ENCODE measurements around the gene FAR2.

DNA sequence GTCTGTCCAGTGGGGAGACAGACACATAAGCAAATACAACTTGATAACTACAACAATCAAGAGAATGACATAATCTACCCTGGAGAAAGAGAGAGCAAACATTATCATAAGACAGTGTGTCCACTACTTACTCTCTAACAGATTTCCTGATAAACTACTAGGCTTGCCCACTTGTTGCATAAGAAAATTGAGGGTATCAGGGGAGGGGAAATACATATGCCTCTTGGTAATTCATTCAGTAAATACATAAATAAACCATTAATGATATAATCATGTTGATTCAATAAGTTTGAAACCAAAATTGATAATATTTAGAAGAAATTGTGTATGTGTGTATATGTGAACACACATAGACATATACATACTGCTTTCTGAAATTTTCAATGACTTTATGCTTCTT, 155.3 kb downstream of the FAR2 start:
- no peak for TF ChIP-seq CTCF (IDR thresholded peaks at IDR 0.05; ENCODE audit: insufficient read depth, low read depth, low read length)
- no peak for TF ChIP-seq EZH2 (IDR thresholded peaks at IDR 0.05; ENCODE audit: insufficient read depth, low read length)
